ENCODE measurements around the gene TNFRSF17. TPM values are rescaled to one million over a fixed set of nuclear protein-coding genes. Genes with fewer than 3 reads are reported as not detected.

TNFRSF17 gene
- total and polyA plus RNA-seq, 2 of the 13 experiments (the other 11 are each of a cell fraction or from before 2014, with no cell fraction given): not detected

- intact Hi-C loops (cut with micrococcal nuclease; ENCODE audit: unreplicated experiment): no loop called here
These were observed 31.7 kb downstream of the TNFRSF17 start for GRCh38 chr16:11996433-11997330.

More at GRCh38 chr16:11996433-11997330, 31.7 kb downstream of the TNFRSF17 start:
- no peaks in the 10 kb centered on the region for H4K20me1 ChIP-seq (ENCODE audit: insufficient read depth, low read length)
- POLR2A ChIA-PET: interaction anchor here (1.7 kb wide), 1 partner anchor 20 kb away, joined by 7 read pairs; the partner anchor contains the start of gene SNX29
- H3K9me3 ChIP-seq (ENCODE audit: low read length): no peaks in the 10 kb centered on the region
- H3K4me2 ChIP-seq (ENCODE audit: low read depth, low read length): no peak overlapping the region
- BruUV-seq (replicated peaks): no TSS peak
- H3K79me2 ChIP-seq (ENCODE audit: insufficient read depth, low read length): no peaks in the 10 kb centered on the region
- in situ Hi-C loops (cut with HindIII; ENCODE audit: extremely low pct_ligation_motif_present, low pct_unique_long_range_greater_than_20kb): no loop called here
- no peak for TF ChIP-seq JDP2 (CRISPR knock-in tag; IDR thresholded peaks at IDR 0.05; ENCODE audit: borderline replicate concordance)
- TF ChIP-seq MAFK (conservative IDR thresholded peaks at IDR 0.05 in 1 of 2, IDR thresholded peaks at IDR 0.05 in 1 of 2; ENCODE audit: low read length in 2 of 2): peak in 1 of 2 experiments; percentile 71; a peak in 3 of 4 replicates
- TF ChIP-seq MAFF (IDR thresholded peaks at IDR 0.05; ENCODE audit: low read depth, low read length): peak; percentile 54; the same call in 1 of the 2 replicates
- TF ChIP-seq ZNF605 (CRISPR knock-in tag; IDR thresholded peaks at IDR 0.05): peak; percentile 24; the same call in 1 of the 2 replicates
- TF ChIP-seq ARHGAP35 (CRISPR knock-in tag; IDR thresholded peaks at IDR 0.05; ENCODE audit: borderline replicate concordance): no peak
- TF ChIP-seq RBFOX2 (IDR thresholded peaks at IDR 0.05; ENCODE audit: low read depth, low read length): no peak
- TF ChIP-seq, protein P1, sequence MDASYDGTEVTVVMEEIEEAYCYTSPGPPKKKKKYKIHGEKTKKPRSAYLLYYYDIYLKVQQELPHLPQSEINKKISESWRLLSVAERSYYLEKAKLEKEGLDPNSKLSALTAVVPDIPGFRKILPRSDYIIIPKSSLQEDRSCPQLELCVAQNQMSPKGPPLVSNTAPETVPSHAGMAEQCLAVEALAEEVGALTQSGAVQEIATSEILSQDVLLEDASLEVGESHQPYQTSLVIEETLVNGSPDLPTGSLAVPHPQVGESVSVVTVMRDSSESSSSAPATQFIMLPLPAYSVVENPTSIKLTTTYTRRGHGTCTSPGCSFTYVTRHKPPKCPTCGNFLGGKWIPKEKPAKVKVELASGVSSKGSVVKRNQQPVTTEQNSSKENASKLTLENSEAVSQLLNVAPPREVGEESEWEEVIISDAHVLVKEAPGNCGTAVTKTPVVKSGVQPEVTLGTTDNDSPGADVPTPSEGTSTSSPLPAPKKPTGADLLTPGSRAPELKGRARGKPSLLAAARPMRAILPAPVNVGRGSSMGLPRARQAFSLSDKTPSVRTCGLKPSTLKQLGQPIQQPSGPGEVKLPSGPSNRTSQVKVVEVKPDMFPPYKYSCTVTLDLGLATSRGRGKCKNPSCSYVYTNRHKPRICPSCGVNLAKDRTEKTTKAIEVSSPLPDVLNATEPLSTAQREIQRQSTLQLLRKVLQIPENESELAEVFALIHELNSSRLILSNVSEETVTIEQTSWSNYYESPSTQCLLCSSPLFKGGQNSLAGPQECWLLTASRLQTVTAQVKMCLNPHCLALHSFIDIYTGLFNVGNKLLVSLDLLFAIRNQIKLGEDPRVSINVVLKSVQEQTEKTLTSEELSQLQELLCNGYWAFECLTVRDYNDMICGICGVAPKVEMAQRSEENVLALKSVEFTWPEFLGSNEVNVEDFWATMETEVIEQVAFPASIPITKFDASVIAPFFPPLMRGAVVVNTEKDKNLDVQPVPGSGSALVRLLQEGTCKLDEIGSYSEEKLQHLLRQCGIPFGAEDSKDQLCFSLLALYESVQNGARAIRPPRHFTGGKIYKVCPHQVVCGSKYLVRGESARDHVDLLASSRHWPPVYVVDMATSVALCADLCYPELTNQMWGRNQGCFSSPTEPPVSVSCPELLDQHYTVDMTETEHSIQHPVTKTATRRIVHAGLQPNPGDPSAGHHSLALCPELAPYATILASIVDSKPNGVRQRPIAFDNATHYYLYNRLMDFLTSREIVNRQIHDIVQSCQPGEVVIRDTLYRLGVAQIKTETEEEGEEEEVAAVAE (CRISPR knock-in tag; IDR thresholded peaks at IDR 0.05; ENCODE audit: borderline replicate concordance): no peak
- no peak overlapping the region for H3K4me3 ChIP-seq (replicated peaks in 1 of 3; ENCODE audit: insufficient read depth in 1 of 3, low read depth in 2 of 3, low read length in 3 of 3)
- peaks cover 38% of the 10 kb centered on the region for H3K4me1 ChIP-seq (ENCODE audit: insufficient read depth, low read length)
- no peak overlapping the region for H3K9ac ChIP-seq (ENCODE audit: insufficient read depth, low read depth, low read length)
- no peaks in the 10 kb centered on the region for H3K36me3 ChIP-seq (replicated peaks in 1 of 2; ENCODE audit: control insufficient read depth in 1 of 2, insufficient read depth in 2 of 2, low read length in 2 of 2)
- no peaks in the 10 kb centered on the region for H3K27me3 ChIP-seq (ENCODE audit: control insufficient read depth in 1 of 2, insufficient read depth in 2 of 2, low read length in 2 of 2)
- FAIRE-seq: peak; percentile 66
- ATAC-seq: no peak; the same call in 1 of the 3 replicates
- WGBS (ENCODE audit: low lambda C conversion rate): 82% methylated on average over 9 of the region's 9 CpGs
- CTCF ChIA-PET (ENCODE audit: low intra/inter-chr PET ratio, low total read pairs): no interaction called here
- DNase-seq (ENCODE audit: low spot score): no peak
- no peak overlapping the region for H3K27ac ChIP-seq (ENCODE audit: extremely low read length, insufficient read depth, low read length)
- H2AFZ ChIP-seq (ENCODE audit: low read length): no peak overlapping the region

Measured in HepG2 (cell line).